ENCODE measurements around the gene PIN1. TPM values are rescaled to one million over a fixed set of nuclear protein-coding genes. Genes with fewer than 3 reads are reported as not detected.

PIN1 gene
- total RNA-seq, 1 donor from 2014 or later, result 57.1 TPM

GRCh38 chr19:9857076-9857721 is 22.1 kb downstream of the PIN1 start:
- intact Hi-C loops (cut with micrococcal nuclease), result no loop called here
- peaks cover 15% of the 10 kb centered on the region for H3K4me1 Mint-ChIP-seq
- POLR2A ChIA-PET, result no interaction called here
- no peaks in the 10 kb centered on the region for H3K9me3 Mint-ChIP-seq
- H3K27me3 Mint-ChIP-seq, result no peaks in the 10 kb centered on the region
- ATAC-seq (ENCODE audit: low read depth) (no peak), DNase-seq (no peak)
- H3K27ac Mint-ChIP-seq, result no peak overlapping the region
- H3K4me3 Mint-ChIP-seq, result no peak overlapping the region
- TF ChIP-seq, protein P1, sequence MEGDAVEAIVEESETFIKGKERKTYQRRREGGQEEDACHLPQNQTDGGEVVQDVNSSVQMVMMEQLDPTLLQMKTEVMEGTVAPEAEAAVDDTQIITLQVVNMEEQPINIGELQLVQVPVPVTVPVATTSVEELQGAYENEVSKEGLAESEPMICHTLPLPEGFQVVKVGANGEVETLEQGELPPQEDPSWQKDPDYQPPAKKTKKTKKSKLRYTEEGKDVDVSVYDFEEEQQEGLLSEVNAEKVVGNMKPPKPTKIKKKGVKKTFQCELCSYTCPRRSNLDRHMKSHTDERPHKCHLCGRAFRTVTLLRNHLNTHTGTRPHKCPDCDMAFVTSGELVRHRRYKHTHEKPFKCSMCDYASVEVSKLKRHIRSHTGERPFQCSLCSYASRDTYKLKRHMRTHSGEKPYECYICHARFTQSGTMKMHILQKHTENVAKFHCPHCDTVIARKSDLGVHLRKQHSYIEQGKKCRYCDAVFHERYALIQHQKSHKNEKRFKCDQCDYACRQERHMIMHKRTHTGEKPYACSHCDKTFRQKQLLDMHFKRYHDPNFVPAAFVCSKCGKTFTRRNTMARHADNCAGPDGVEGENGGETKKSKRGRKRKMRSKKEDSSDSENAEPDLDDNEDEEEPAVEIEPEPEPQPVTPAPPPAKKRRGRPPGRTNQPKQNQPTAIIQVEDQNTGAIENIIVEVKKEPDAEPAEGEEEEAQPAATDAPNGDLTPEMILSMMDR (IDR thresholded peaks at IDR 0.05), result no peak
- CTCF ChIA-PET, result no interaction called here
- peaks cover 2% of the 10 kb centered on the region for H3K36me3 Mint-ChIP-seq (ENCODE audit: low read depth)

- DNase-seq (no peak), ATAC-seq (ENCODE audit: low read depth) (no peak)
- Mint-ChIP-seq H3K27me3 (no peaks in the 10 kb centered on the region), H3K27ac (no peak overlapping the region), H3K36me3 (ENCODE audit: low read depth) (no peaks in the 10 kb centered on the region), H3K9me3 (no peaks in the 10 kb centered on the region), H3K4me3 (no peak overlapping the region), H3K4me1 (peaks cover 15% of the 10 kb centered on the region)
- CTCF ChIA-PET, result no interaction called here
- TF ChIP-seq, protein P1 (IDR thresholded peaks at IDR 0.05), result no peak
- POLR2A ChIA-PET, result interaction anchor here (0.6 kb wide), 2 partner anchors 30 to 304 kb away, joined by 4 to 7 read pairs; partner anchors contain the start of gene UBL5
- intact Hi-C loops (cut with micrococcal nuclease), result no loop called here
Observed at GRCh38 chr19:9857920-9858746, 23.0 kb downstream of the PIN1 start.

- TF ChIP-seq, protein P1 (IDR thresholded peaks at IDR 0.05), result no peak
- intact Hi-C loops (cut with micrococcal nuclease), result no loop called here
Observed at GRCh38 chr19:9858766-9859165, 23.6 kb downstream of the PIN1 start.

GRCh38 chr19:9860407-9860806 is 25.3 kb downstream of the PIN1 start:
- H3K27me3 Mint-ChIP-seq, result no peaks in the 10 kb centered on the region
- CTCF ChIA-PET, result no interaction called here
- H3K4me3 Mint-ChIP-seq, result no peak overlapping the region
- ATAC-seq (ENCODE audit: low read depth) (no peak), DNase-seq (no peak)
- no peak overlapping the region for H3K27ac Mint-ChIP-seq
- intact Hi-C loops (cut with micrococcal nuclease), result no loop called here
- peaks cover 15% of the 10 kb centered on the region for H3K4me1 Mint-ChIP-seq
- POLR2A ChIA-PET, result no interaction called here
- TF ChIP-seq, protein P1 (IDR thresholded peaks at IDR 0.05), result no peak
- no peaks in the 10 kb centered on the region for H3K9me3 Mint-ChIP-seq
- no peaks in the 10 kb centered on the region for H3K36me3 Mint-ChIP-seq (ENCODE audit: low read depth)

More at GRCh38 chr19:9858766-9859165, 23.6 kb downstream of the PIN1 start:
- DNase-seq (no peak), ATAC-seq (ENCODE audit: low read depth) (no peak)
- Mint-ChIP-seq H3K4me1 (peaks cover 15% of the 10 kb centered on the region), H3K9me3 (no peaks in the 10 kb centered on the region), H3K4me3 (no peak overlapping the region), H3K27ac (no peak overlapping the region), H3K27me3 (no peaks in the 10 kb centered on the region), H3K36me3 (ENCODE audit: low read depth) (no peaks in the 10 kb centered on the region)
- ChIA-PET CTCF (no interaction called here), POLR2A (no interaction called here)

GRCh38 chr19:9861503-9861902 is 26.4 kb downstream of the PIN1 start:
- no peak for ATAC-seq (ENCODE audit: low read depth)
- no peak overlapping the region for H3K27ac Mint-ChIP-seq
- peaks cover 15% of the 10 kb centered on the region for H3K4me1 Mint-ChIP-seq
- no peaks in the 10 kb centered on the region for H3K36me3 Mint-ChIP-seq (ENCODE audit: low read depth)
- POLR2A ChIA-PET, result no interaction called here
- intact Hi-C loops (cut with micrococcal nuclease), result no loop called here
- TF ChIP-seq, protein P1 (IDR thresholded peaks at IDR 0.05), result no peak
- no peaks in the 10 kb centered on the region for H3K9me3 Mint-ChIP-seq
- H3K4me3 Mint-ChIP-seq, result no peak overlapping the region
- no peak for DNase-seq
- no peaks in the 10 kb centered on the region for H3K27me3 Mint-ChIP-seq
- CTCF ChIA-PET, result no interaction called here
